ENCODE data around the gene THSD7A.

DNA sequence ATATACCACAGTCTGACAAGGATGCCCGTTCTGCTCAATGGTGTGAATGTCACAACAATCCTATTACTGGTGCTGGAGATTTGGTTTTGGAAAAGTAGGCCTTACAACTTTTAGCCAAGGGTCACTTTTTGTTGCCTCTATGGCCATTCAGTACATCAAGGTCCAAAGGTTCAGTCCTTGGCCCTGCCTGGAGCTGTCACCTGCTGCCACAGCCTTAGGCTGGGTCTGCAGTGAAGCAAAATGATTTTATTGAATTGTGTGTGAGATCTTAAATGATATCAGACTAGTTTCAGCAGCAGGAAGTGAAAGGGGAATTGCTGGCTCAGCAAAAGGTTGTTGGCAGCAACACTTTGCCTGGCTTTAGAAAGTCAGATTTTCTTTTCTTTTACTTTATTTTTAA, 427.6 kb downstream of the THSD7A start:
- TF ChIP-seq, protein P1, sequence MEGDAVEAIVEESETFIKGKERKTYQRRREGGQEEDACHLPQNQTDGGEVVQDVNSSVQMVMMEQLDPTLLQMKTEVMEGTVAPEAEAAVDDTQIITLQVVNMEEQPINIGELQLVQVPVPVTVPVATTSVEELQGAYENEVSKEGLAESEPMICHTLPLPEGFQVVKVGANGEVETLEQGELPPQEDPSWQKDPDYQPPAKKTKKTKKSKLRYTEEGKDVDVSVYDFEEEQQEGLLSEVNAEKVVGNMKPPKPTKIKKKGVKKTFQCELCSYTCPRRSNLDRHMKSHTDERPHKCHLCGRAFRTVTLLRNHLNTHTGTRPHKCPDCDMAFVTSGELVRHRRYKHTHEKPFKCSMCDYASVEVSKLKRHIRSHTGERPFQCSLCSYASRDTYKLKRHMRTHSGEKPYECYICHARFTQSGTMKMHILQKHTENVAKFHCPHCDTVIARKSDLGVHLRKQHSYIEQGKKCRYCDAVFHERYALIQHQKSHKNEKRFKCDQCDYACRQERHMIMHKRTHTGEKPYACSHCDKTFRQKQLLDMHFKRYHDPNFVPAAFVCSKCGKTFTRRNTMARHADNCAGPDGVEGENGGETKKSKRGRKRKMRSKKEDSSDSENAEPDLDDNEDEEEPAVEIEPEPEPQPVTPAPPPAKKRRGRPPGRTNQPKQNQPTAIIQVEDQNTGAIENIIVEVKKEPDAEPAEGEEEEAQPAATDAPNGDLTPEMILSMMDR (IDR thresholded peaks at IDR 0.05), result no peak
- TF ChIP-seq POLR2A (IDR thresholded peaks at IDR 0.05), result no peak

All from tibial nerve (tissue), 3 donors.